HG03025 (cell line): ENCODE results near the gene PKNOX2.

Source experiments
- ATAC-seq: cut with Tn5 transposase; IDR thresholded peaks from one replicate; pipeline ENCODE4 v1.9.1; 2021; ENCODE audit warnings: mild to moderate bottlenecking, moderate library complexity; ENCODE audit not compliant: unreplicated experiment, low FRiP score

The PKNOX2 gene

GRCh38 chr11:125256541-125257189, 92.1 kb downstream of the PKNOX2 start:
- ATAC-seq, result no peak

- ATAC-seq, result no peak
Observed at GRCh38 chr11:125257190-125257579, 92.6 kb downstream of the PKNOX2 start.

- ATAC-seq, result no peak
Observed at GRCh38 chr11:125257751-125258150, 93.2 kb downstream of the PKNOX2 start.

GRCh38 chr11:125258291-125259032, 93.9 kb downstream of the PKNOX2 start:
- ATAC-seq, result no peak

- no peak for ATAC-seq
Observed at GRCh38 chr11:125261588-125261987, 97.0 kb downstream of the PKNOX2 start.

- no peak for ATAC-seq
Observed at GRCh38 chr11:125262194-125262829, 97.8 kb downstream of the PKNOX2 start.

- ATAC-seq, result no peak
Observed at GRCh38 chr11:125262830-125263218, 98.3 kb downstream of the PKNOX2 start.

- ATAC-seq, result no peak
Observed at GRCh38 chr11:125263268-125263790, 98.8 kb downstream of the PKNOX2 start.

GRCh38 chr11:125264100-125265022, 99.8 kb downstream of the PKNOX2 start:
- ATAC-seq, result no peak

GRCh38 chr11:125267548-125267947, 103.0 kb downstream of the PKNOX2 start:
- ATAC-seq, result no peak

- no peak for ATAC-seq
Observed at GRCh38 chr11:125268611-125269010, 104.1 kb downstream of the PKNOX2 start.

- no peak for ATAC-seq
Observed at GRCh38 chr11:125270106-125270505, 105.6 kb downstream of the PKNOX2 start.

GRCh38 chr11:125270711-125271110, 106.2 kb downstream of the PKNOX2 start:
- ATAC-seq, result no peak

GRCh38 chr11:125271483-125272091, 107.0 kb downstream of the PKNOX2 start:
- no peak for ATAC-seq

GRCh38 chr11:125272092-125272491, 107.5 kb downstream of the PKNOX2 start:
- no peak for ATAC-seq

- ATAC-seq, result no peak
Observed at GRCh38 chr11:125272821-125273220, 108.3 kb downstream of the PKNOX2 start.

- no peak for ATAC-seq
Observed at GRCh38 chr11:125273519-125274000, 109.0 kb downstream of the PKNOX2 start.

- no peak for ATAC-seq
Observed at GRCh38 chr11:125274309-125274708, 109.8 kb downstream of the PKNOX2 start.

GRCh38 chr11:125274774-125275173, 110.2 kb downstream of the PKNOX2 start:
- no peak for ATAC-seq
